ENCODE data around the gene TNFRSF25.

DNA sequence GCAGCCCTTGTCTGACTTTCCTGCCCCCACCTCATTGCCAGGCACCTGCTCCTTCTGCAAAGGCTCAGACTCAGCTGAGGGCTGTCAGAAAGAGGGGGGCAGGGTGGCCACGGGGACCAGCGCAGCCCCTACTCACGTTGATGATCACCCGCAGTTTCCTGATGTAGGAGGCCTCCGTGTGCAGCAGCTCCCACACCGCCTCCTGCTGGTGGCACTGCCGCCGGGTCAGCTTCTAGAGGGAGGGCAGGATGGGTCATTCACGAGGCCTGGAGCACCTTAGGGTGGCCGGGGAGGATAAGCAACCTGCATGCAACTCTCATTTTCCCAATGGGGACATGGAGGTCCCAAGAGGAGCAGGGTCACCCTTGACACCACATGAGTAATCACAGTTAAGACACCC, 6.4 kb upstream of the TNFRSF25 start:
- TF ChIP-seq KDM1A (IDR thresholded peaks at IDR 0.05; ENCODE audit: borderline replicate concordance) (no peak), EZH2 (IDR thresholded peaks at IDR 0.05; ENCODE audit: borderline replicate concordance, control insufficient read depth, low read depth, low read length) (no peak), ETV6 (conservative IDR thresholded peaks at IDR 0.05 in 1 of 2, IDR thresholded peaks at IDR 0.05 in 1 of 2; ENCODE audit: borderline replicate concordance in 1 of 2, low read depth in 1 of 2) (no peak), RFX5 (IDR thresholded peaks at IDR 0.05; ENCODE audit: low read depth, low read length) (no peak), NR2C2 (IDR thresholded peaks at IDR 0.05; ENCODE audit: borderline replicate concordance, control insufficient read depth, insufficient read length, low read depth) (no peak)
- TF ChIP-seq, protein P1, sequence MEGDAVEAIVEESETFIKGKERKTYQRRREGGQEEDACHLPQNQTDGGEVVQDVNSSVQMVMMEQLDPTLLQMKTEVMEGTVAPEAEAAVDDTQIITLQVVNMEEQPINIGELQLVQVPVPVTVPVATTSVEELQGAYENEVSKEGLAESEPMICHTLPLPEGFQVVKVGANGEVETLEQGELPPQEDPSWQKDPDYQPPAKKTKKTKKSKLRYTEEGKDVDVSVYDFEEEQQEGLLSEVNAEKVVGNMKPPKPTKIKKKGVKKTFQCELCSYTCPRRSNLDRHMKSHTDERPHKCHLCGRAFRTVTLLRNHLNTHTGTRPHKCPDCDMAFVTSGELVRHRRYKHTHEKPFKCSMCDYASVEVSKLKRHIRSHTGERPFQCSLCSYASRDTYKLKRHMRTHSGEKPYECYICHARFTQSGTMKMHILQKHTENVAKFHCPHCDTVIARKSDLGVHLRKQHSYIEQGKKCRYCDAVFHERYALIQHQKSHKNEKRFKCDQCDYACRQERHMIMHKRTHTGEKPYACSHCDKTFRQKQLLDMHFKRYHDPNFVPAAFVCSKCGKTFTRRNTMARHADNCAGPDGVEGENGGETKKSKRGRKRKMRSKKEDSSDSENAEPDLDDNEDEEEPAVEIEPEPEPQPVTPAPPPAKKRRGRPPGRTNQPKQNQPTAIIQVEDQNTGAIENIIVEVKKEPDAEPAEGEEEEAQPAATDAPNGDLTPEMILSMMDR (IDR thresholded peaks at IDR 0.05 in 2 of 3, conservative IDR thresholded peaks at IDR 0.05 in 1 of 3; ENCODE audit: control insufficient read depth in 2 of 3, extremely low read depth in 1 of 3, insufficient read depth in 1 of 3, low read depth in 3 of 3, low read length in 3 of 3), result peak in 2 of 3 experiments; percentile 30 to 42; a peak in 3 of 6 replicates
- TF ChIP-seq, protein P2, sequence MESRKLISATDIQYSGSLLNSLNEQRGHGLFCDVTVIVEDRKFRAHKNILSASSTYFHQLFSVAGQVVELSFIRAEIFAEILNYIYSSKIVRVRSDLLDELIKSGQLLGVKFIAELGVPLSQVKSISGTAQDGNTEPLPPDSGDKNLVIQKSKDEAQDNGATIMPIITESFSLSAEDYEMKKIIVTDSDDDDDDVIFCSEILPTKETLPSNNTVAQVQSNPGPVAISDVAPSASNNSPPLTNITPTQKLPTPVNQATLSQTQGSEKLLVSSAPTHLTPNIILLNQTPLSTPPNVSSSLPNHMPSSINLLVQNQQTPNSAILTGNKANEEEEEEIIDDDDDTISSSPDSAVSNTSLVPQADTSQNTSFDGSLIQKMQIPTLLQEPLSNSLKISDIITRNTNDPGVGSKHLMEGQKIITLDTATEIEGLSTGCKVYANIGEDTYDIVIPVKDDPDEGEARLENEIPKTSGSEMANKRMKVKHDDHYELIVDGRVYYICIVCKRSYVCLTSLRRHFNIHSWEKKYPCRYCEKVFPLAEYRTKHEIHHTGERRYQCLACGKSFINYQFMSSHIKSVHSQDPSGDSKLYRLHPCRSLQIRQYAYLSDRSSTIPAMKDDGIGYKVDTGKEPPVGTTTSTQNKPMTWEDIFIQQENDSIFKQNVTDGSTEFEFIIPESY (IDR thresholded peaks at IDR 0.05), result no peak
